Cortex of kidney (tissue), 1 donor: Measurements from ENCODE around the gene FRG2C.
"Not testable (repeated sequence)": the region's sequence is repeated elsewhere in the genome, so short reads cannot be mapped to it uniquely, and the experiment has no call there.

Experiments
- DNase-seq: peaks from one replicate; lab custom pipeline; 2025; lab: John Stamatoyannopoulos, UW

Gene FRG2C

GRCh38 chr3:75669348-75670297 is 5.5 kb downstream of the FRG2C start:
- not testable (repeated sequence) for DNase-seq

GRCh38 chr3:75670298-75671286 is 6.5 kb downstream of the FRG2C start:
- DNase-seq, result not testable (repeated sequence)

GRCh38 chr3:75671287-75672139 is 7.4 kb downstream of the FRG2C start:
- not testable (repeated sequence) for DNase-seq

GRCh38 chr3:75672140-75672775 is 8.1 kb downstream of the FRG2C start:
- not testable (repeated sequence) for DNase-seq

- DNase-seq, result not testable (repeated sequence)
Observed at GRCh38 chr3:75683965-75684364, 19.8 kb downstream of the FRG2C start.

GRCh38 chr3:75687323-75687722 is 23.2 kb downstream of the FRG2C start:
- DNase-seq, result no peak

- DNase-seq, result no peak
Observed at GRCh38 chr3:75692061-75692460, 27.9 kb downstream of the FRG2C start.
